ENCODE results near the gene DEGS1. TPM values are rescaled to one million over a fixed set of nuclear protein-coding genes. Genes with fewer than 3 reads are reported as not detected.

The DEGS1 gene
- total and polyA plus RNA-seq, 2 experiments from 2014 or later: 45.7 to 67.9 TPM

- Histone ChIP-seq H2AFZ (no peak overlapping the region), H3F3A (replicated peaks; ENCODE audit: low read depth) (peaks cover 16% of the 10 kb centered on the region), H3K4me2 (no peak overlapping the region), H3K79me2 (replicated peaks; ENCODE audit: insufficient read depth) (no peaks in the 10 kb centered on the region), H3K4me1 (ENCODE audit: insufficient read depth) (peaks cover 8% of the 10 kb centered on the region), H4K20me1 (replicated peaks; ENCODE audit: insufficient read depth) (no peaks in the 10 kb centered on the region), H3K27me3 (ENCODE audit: insufficient read depth) (no peaks in the 10 kb centered on the region), H3K36me3 (ENCODE audit: insufficient read depth) (peaks cover 18% of the 10 kb centered on the region; the same call in 1 of the 2 replicates), H3K4me3 (no peak overlapping the region), H3K9me2 (ENCODE audit: insufficient read depth) (no peaks in the 10 kb centered on the region), H3K27ac (ENCODE audit: low read depth) (no peak overlapping the region)
- TF ChIP-seq CREB1 (CRISPR knock-in tag; IDR thresholded peaks at IDR 0.05; ENCODE audit: low read depth) (no peak), CTCF (conservative IDR thresholded peaks at IDR 0.05; ENCODE audit: low read depth in 2 of 2) (no peak), ZNF462 (CRISPR knock-in tag; IDR thresholded peaks at IDR 0.05) (no peak), NANOG (IDR thresholded peaks at IDR 0.05; ENCODE audit: borderline replicate concordance) (no peak), ZNF114 (CRISPR knock-in tag; IDR thresholded peaks at IDR 0.05) (no peak), EZH2 (IDR thresholded peaks at IDR 0.05; ENCODE audit: low read depth, unreplicated experiment) (no peak), JUNB (IDR thresholded peaks at IDR 0.05; ENCODE audit: unreplicated experiment) (no peak), POLR2AphosphoS5 (IDR thresholded peaks at IDR 0.05; ENCODE audit: low read depth) (no peak), ZNF331 (CRISPR knock-in tag; IDR thresholded peaks at IDR 0.05; ENCODE audit: low read depth) (no peak), STAT1 (IDR thresholded peaks at IDR 0.05; ENCODE audit: unreplicated experiment) (no peak), REST (IDR thresholded peaks at IDR 0.05; ENCODE audit: unreplicated experiment) (no peak), EZH2phosphoT487 (IDR thresholded peaks at IDR 0.05; ENCODE audit: unreplicated experiment) (no peak), ETS1 (IDR thresholded peaks at IDR 0.05) (no peak)
- H3K27ac Mint-ChIP-seq: peak overlapping the region; percentile 19; the same call in 1 of the 2 replicates
- peaks cover 2% of the 10 kb centered on the region for H3K27me3 Mint-ChIP-seq (ENCODE audit: insufficient read depth, low read depth, poor library complexity)
- no peaks in the 10 kb centered on the region for H3K9me3 Mint-ChIP-seq
- peaks cover 43% of the 10 kb centered on the region for H3K36me3 Mint-ChIP-seq (ENCODE audit: low read depth)
- H3K4me3 Mint-ChIP-seq: no peak overlapping the region
- H3K4me1 Mint-ChIP-seq: peaks cover 24% of the 10 kb centered on the region
- ATAC-seq (no peak), DNase-seq (ENCODE audit: low spot score) (no peak)
Measured at GRCh38 chr1:224160171-224160682, 22.8 kb upstream of the DEGS1 start.

All from GM23338 (cell line).